ENCODE results near the gene LRRC8C. TPM values are rescaled to one million over a fixed set of nuclear protein-coding genes. Genes with fewer than 3 reads are reported as not detected.

Gene LRRC8C
- total RNA-seq, 4 donors from 2014 or later = 4.4 to 11.0 (median 8.2) TPM

- no peak for DNase-seq
- TF ChIP-seq CTCF (IDR thresholded peaks at IDR 0.05) (no peak), POLR2A (IDR thresholded peaks at IDR 0.05) (no peak)
- 85 to 88% methylated on average over 2 of the region's 2 CpGs for WGBS, 2 donors
- Histone ChIP-seq H3K27ac (no peak overlapping the region), H3K36me3 (no peaks in the 10 kb centered on the region), H3K4me3 (replicated peaks in 1 of 3) (no peak overlapping the region), H3K27me3 (no peaks in the 10 kb centered on the region), H3K4me1 (no peaks in the 10 kb centered on the region), H3K9me3 (no peaks in the 10 kb centered on the region)
- intact Hi-C loops (cut with DNase I) = no loop called here
These were observed 15.9 kb upstream of the LRRC8C start for GRCh38 chr1:89616844-89617627.

- TF ChIP-seq CTCF (IDR thresholded peaks at IDR 0.05) (no peak), POLR2A (IDR thresholded peaks at IDR 0.05) (no peak)
- intact Hi-C loops (cut with DNase I) = no loop called here
- no peaks in the 10 kb centered on the region for H3K36me3 ChIP-seq
These were observed 12.3 kb upstream of the LRRC8C start for GRCh38 chr1:89620664-89621063.

GRCh38 chr1:89622895-89623294, 10.0 kb upstream of the LRRC8C start:
- TF ChIP-seq POLR2A (IDR thresholded peaks at IDR 0.05) (no peak), CTCF (IDR thresholded peaks at IDR 0.05) (no peak)
- intact Hi-C loops (cut with DNase I) = no loop called here
- Histone ChIP-seq H3K27ac (no peak overlapping the region), H3K4me1 (no peaks in the 10 kb centered on the region), H3K36me3 (no peaks in the 10 kb centered on the region), H3K4me3 (replicated peaks in 1 of 3) (no peak overlapping the region), H3K9me3 (no peaks in the 10 kb centered on the region), H3K27me3 (no peaks in the 10 kb centered on the region)
- DNase-seq = no peak
- WGBS, 2 donors = 76 to 86% methylated on average over 3 of the region's 3 CpGs

More at GRCh38 chr1:89620664-89621063, 12.3 kb upstream of the LRRC8C start:
- Histone ChIP-seq H3K4me1 (no peaks in the 10 kb centered on the region), H3K4me3 (replicated peaks in 1 of 3) (no peak overlapping the region), H3K9me3 (no peaks in the 10 kb centered on the region), H3K27me3 (no peaks in the 10 kb centered on the region), H3K27ac (no peak overlapping the region)
- 94 to 95% methylated on average over 3 of the region's 3 CpGs for WGBS, 2 donors
- no peak for DNase-seq

GRCh38 chr1:89624314-89624713, 8.6 kb upstream of the LRRC8C start:
- intact Hi-C loops (cut with DNase I) = no loop called here
- Histone ChIP-seq H3K4me1 (no peaks in the 10 kb centered on the region), H3K27me3 (no peaks in the 10 kb centered on the region), H3K4me3 (replicated peaks in 1 of 3) (no peak overlapping the region), H3K9me3 (no peaks in the 10 kb centered on the region), H3K27ac (no peak overlapping the region), H3K36me3 (no peaks in the 10 kb centered on the region)
- 82 to 86% methylated on average over 1 of the region's 1 CpG for WGBS, 2 donors
- TF ChIP-seq POLR2A (IDR thresholded peaks at IDR 0.05) = no peak
- no peak for TF ChIP-seq CTCF (IDR thresholded peaks at IDR 0.05)
- DNase-seq = no peak

- TF ChIP-seq CTCF (IDR thresholded peaks at IDR 0.05) (no peak), POLR2A (IDR thresholded peaks at IDR 0.05) (no peak)
- WGBS, 2 donors = 81 to 82% methylated on average over 4 of the region's 4 CpGs
- no peak overlapping the region for H3K27ac ChIP-seq
These were observed 8.1 kb upstream of the LRRC8C start for GRCh38 chr1:89624715-89625323.

More at GRCh38 chr1:89624715-89625323, 8.1 kb upstream of the LRRC8C start:
- no peak for DNase-seq
- Histone ChIP-seq H3K27me3 (no peaks in the 10 kb centered on the region), H3K4me3 (replicated peaks in 1 of 3) (no peak overlapping the region), H3K9me3 (no peaks in the 10 kb centered on the region), H3K36me3 (no peaks in the 10 kb centered on the region), H3K4me1 (no peaks in the 10 kb centered on the region)
- intact Hi-C loops (cut with DNase I) = no loop called here

All from thyroid gland (tissue), 4 donors.